GM18499 (cell line): Measurements from ENCODE around the gene SPACA5.
"Not testable (repeated sequence)": the region's sequence is repeated elsewhere in the genome, so short reads cannot be mapped to it uniquely, and the experiment has no call there.

Source experiments
- ATAC-seq: cut with Tn5 transposase; IDR thresholded peaks from one replicate; pipeline ENCODE4 v1.9.1; 2021; ENCODE audit warnings: moderate number of reproducible peaks; ENCODE audit not compliant: insufficient read depth, unreplicated experiment

SPACA5 gene

GRCh38 chrX:48006688-48007087 lies at the start of gene SPACA5:
Gene SPACA5 (plus strand): TSS chrX:48006988. CDS start chrX:48007803, 815 bp downstream.
- ATAC-seq: not testable (repeated sequence)

GRCh38 chrX:47958206-47958605 lies 48.6 kb upstream of the SPACA5 start:
- not testable (repeated sequence) for ATAC-seq

- ATAC-seq: no peak
Observed at GRCh38 chrX:47958761-47959342, 47.9 kb upstream of the SPACA5 start.

GRCh38 chrX:47960406-47960805 lies 46.4 kb upstream of the SPACA5 start:
- ATAC-seq: no peak

GRCh38 chrX:47961830-47962229 lies 45.0 kb upstream of the SPACA5 start:
- ATAC-seq: not testable (repeated sequence)

- not testable (repeated sequence) for ATAC-seq
Observed at GRCh38 chrX:47965526-47965925, 41.3 kb upstream of the SPACA5 start.

- no peak for ATAC-seq
Observed at GRCh38 chrX:47973235-47973634, 33.6 kb upstream of the SPACA5 start.

GRCh38 chrX:47976254-47977151 lies 30.3 kb upstream of the SPACA5 start:
- no peak for ATAC-seq

- ATAC-seq: no peak
Observed at GRCh38 chrX:47991263-47992094, 15.3 kb upstream of the SPACA5 start.

- ATAC-seq: no peak
Observed at GRCh38 chrX:47992095-47992380, 14.8 kb upstream of the SPACA5 start.

- ATAC-seq: no peak
Observed at GRCh38 chrX:47992669-47993068, 14.1 kb upstream of the SPACA5 start.

- no peak for ATAC-seq
Observed at GRCh38 chrX:48001260-48001659, 5.5 kb upstream of the SPACA5 start.

- ATAC-seq: no peak
Observed at GRCh38 chrX:48002319-48002718, 4.5 kb upstream of the SPACA5 start.

- ATAC-seq: no peak
Observed at GRCh38 chrX:48002929-48003328, 3.9 kb upstream of the SPACA5 start.

- ATAC-seq: no peak
Observed at GRCh38 chrX:48003367-48003757, 3.4 kb upstream of the SPACA5 start.

- peak; percentile 62 for ATAC-seq
Observed at GRCh38 chrX:48003758-48004457, 2.9 kb upstream of the SPACA5 start, which contains the start of gene ZNF182. Gene ZNF182 (minus strand): TSS chrX:48003989. CDS start chrX:48002609, 1,380 bp downstream.

GRCh38 chrX:48009445-48009960 lies 2.7 kb downstream of the SPACA5 start:
- not testable (repeated sequence) for ATAC-seq

- ATAC-seq: not testable (repeated sequence)
Observed at GRCh38 chrX:48016583-48017310, 10.0 kb downstream of the SPACA5 start.

- not testable (repeated sequence) for ATAC-seq
Observed at GRCh38 chrX:48019892-48020291, 13.1 kb downstream of the SPACA5 start.
